Measurements from ENCODE around the gene WDR76. TPM values are rescaled to one million over a fixed set of nuclear protein-coding genes. Genes with fewer than 3 reads are reported as not detected.

WDR76 gene
- total RNA-seq, 1 donor from 2014 or later, result 6.2 TPM

DNA sequence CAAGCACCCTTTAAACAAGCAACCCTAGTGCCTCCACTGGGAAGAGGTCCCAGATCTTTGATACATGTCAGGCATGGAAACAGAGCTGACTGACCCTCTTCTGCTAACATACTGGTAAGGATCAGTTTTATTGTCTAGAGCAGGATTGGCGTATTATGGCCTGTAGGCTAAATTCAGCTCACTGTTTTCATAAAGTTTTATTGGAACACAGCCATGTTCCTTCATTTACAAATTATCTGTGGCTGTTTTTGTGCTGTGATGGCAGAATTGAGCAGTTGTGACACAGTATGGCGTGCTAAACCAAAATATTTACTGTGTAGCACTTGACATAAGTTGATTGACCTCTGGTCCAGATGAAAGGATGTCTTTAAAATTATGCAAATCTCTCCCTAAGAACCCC, 45.0 kb downstream of the WDR76 start:
- ATAC-seq (no peak), DNase-seq (no peak)
- no peak for TF ChIP-seq CTCF (IDR thresholded peaks at IDR 0.05)
- Histone ChIP-seq H3K4me3 (no peak overlapping the region), H3K4me1 (no peaks in the 10 kb centered on the region), H3K9me3 (no peaks in the 10 kb centered on the region), H3K27ac (no peak overlapping the region), H3K36me3 (peaks cover 7% of the 10 kb centered on the region), H3K27me3 (no peaks in the 10 kb centered on the region)
- intact Hi-C loops (cut with DNase I), result no loop called here

DNA sequence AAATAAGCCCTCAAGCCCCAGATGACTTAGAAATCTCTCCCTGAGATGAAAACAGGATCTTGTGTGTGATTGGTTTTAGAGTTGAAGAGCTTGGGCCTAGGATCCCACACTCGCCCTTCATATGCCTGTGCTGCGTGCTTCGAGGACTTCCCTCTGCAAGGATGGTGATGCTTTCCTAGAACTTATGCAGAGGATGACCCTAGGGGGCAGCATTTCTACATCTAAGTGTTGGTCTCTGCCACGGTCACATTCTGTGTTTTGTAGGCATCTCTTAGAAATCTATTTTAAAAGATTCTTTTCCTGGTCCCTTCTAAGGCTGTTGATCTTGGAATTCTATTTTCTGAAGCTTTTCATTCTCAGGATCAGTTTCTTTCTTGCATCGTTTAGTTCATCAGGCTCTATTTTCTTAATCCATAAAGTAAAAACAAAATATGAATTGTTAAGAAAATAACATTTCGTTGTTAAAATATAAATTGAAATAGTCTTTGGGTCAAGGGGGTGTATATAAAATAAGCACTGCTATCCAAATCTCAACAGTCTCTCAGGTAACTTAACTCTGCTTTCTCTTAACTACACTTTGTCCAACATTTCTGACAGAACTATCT, 45.7 kb downstream of the WDR76 start:
- peak; percentile 54 for ATAC-seq
- Histone ChIP-seq H3K9me3 (no peaks in the 10 kb centered on the region), H3K36me3 (peaks cover 3% of the 10 kb centered on the region), H3K4me1 (no peaks in the 10 kb centered on the region), H3K27ac (no peak overlapping the region), H3K4me3 (no peak overlapping the region), H3K27me3 (no peaks in the 10 kb centered on the region)
- peak; percentile 49 for TF ChIP-seq CTCF (IDR thresholded peaks at IDR 0.05)
- intact Hi-C loops (cut with DNase I), result no loop called here
- DNase-seq, result no peak

- Histone ChIP-seq H3K4me1 (no peaks in the 10 kb centered on the region), H3K36me3 (no peaks in the 10 kb centered on the region), H3K27me3 (no peaks in the 10 kb centered on the region), H3K27ac (no peak overlapping the region), H3K9me3 (no peaks in the 10 kb centered on the region), H3K4me3 (no peak overlapping the region)
- intact Hi-C loops (cut with DNase I), result no loop called here
- TF ChIP-seq CTCF (IDR thresholded peaks at IDR 0.05), result no peak
- ATAC-seq (no peak), DNase-seq (no peak)
Measured at GRCh38 chr15:43873651-43874050, 46.8 kb downstream of the WDR76 start.

DNA sequence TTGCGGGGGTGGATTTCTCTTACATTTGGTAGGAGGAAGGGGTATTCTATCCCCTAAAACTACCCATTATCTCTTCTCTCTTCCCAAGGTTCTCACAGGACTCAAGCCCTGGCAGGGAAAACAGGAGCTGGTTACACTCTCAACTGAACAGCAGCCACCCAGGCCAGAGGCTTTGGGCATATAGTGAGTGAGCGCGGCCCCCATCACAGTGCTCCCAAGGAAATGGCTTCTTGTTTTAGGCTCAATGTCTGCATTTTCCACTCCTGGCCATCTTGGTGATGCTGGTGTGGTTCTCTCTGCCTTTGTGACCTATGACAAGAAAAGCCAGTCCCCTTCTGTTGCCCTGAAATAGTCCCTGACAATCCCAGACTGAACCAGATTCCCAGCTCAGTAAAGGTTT, 50.1 kb downstream of the WDR76 start:
- no peak overlapping the region for H3K27ac ChIP-seq
- no peaks in the 10 kb centered on the region for H3K27me3 ChIP-seq
- no peak for TF ChIP-seq CTCF (IDR thresholded peaks at IDR 0.05)
- ATAC-seq, result no peak
- no peaks in the 10 kb centered on the region for H3K9me3 ChIP-seq
- intact Hi-C loops (cut with DNase I), result no loop called here
- no peaks in the 10 kb centered on the region for H3K36me3 ChIP-seq
- no peak for DNase-seq
- H3K4me3 ChIP-seq, result no peak overlapping the region
- H3K4me1 ChIP-seq, result no peaks in the 10 kb centered on the region

- H3K27me3 ChIP-seq, result no peaks in the 10 kb centered on the region
- H3K27ac ChIP-seq, result no peak overlapping the region
- no peaks in the 10 kb centered on the region for H3K9me3 ChIP-seq
- no peak overlapping the region for H3K4me3 ChIP-seq
- TF ChIP-seq CTCF (IDR thresholded peaks at IDR 0.05), result no peak
- no peak for ATAC-seq
- no peak for DNase-seq
- intact Hi-C loops (cut with DNase I), result no loop called here
- H3K36me3 ChIP-seq, result no peaks in the 10 kb centered on the region
- no peaks in the 10 kb centered on the region for H3K4me1 ChIP-seq
Measured at GRCh38 chr15:43877371-43877770, 50.6 kb downstream of the WDR76 start.

DNA sequence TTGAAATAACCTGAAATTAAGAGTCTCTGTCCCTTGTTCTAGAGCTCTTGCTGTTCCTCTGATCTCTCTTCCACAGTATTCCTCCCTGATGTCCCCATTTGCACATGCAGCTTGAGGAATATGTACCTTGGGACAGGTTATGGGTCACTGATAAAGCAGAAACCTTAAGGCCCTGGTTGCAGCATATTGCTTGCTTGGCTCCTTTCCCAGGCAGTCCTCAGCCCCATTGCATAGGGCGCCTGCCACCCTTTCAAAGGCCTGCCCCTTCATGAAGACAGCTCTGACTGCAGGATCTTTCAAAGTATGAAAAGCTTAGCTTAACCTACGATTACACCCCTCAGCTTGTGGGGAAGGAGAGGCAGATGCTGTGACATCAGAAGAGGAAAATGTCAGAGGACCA, 51.6 kb downstream of the WDR76 start:
- TF ChIP-seq CTCF (IDR thresholded peaks at IDR 0.05), result no peak
- no peak for DNase-seq
- H3K36me3 ChIP-seq, result no peaks in the 10 kb centered on the region
- H3K9me3 ChIP-seq, result no peaks in the 10 kb centered on the region
- intact Hi-C loops (cut with DNase I), result no loop called here
- H3K4me3 ChIP-seq, result no peak overlapping the region
- H3K4me1 ChIP-seq, result no peaks in the 10 kb centered on the region
- no peak for ATAC-seq
- no peaks in the 10 kb centered on the region for H3K27me3 ChIP-seq
- no peak overlapping the region for H3K27ac ChIP-seq

Data from upper lobe of right lung (tissue), 1 donor.